ENCODE data around the gene COPS4.

DNA sequence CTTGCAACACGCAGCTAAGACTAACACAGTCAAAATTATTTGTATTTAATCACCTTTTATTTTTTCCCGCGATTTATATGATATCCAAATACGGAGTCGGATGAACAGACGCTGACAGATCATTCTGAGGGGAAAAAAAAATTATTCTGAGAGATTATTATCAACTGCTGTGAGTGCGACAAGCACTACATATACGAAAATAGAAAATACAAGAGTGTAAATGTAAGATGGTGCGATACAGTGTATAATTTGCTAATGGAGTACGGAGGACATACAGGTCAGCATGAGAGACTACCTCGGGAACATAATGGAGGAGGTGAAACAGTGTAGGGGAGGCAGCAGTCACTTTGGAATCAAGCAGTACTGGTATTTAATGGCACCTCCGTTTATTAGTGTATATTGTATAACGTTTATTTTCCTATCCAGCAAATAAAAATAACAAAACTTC is 21.5 kb upstream of the COPS4 start:
- TF ChIP-seq, protein P1, sequence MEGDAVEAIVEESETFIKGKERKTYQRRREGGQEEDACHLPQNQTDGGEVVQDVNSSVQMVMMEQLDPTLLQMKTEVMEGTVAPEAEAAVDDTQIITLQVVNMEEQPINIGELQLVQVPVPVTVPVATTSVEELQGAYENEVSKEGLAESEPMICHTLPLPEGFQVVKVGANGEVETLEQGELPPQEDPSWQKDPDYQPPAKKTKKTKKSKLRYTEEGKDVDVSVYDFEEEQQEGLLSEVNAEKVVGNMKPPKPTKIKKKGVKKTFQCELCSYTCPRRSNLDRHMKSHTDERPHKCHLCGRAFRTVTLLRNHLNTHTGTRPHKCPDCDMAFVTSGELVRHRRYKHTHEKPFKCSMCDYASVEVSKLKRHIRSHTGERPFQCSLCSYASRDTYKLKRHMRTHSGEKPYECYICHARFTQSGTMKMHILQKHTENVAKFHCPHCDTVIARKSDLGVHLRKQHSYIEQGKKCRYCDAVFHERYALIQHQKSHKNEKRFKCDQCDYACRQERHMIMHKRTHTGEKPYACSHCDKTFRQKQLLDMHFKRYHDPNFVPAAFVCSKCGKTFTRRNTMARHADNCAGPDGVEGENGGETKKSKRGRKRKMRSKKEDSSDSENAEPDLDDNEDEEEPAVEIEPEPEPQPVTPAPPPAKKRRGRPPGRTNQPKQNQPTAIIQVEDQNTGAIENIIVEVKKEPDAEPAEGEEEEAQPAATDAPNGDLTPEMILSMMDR (optimal IDR thresholded peaks at IDR 0.05 in 1 of 3, IDR thresholded peaks at IDR 0.05 in 1 of 3, conservative IDR thresholded peaks at IDR 0.05 in 1 of 3; ENCODE audit: extremely low read depth in 1 of 3, insufficient read depth in 2 of 3, low read length in 3 of 3): no peak
- no peak for TF ChIP-seq EZH2 (IDR thresholded peaks at IDR 0.05; ENCODE audit: low read length)
